Activated CD4-positive, alpha-beta T cell treated with anti-CD3 and anti-CD28 coated beads, Interleukin-2, Interleukin-6, amounts not matched to agents 100 ng/mL and 50 ng/mL, durations not matched to agents 16 hours and 8 hours (primary cell): ENCODE measurements around the gene ABCC10.
A peak's percentile ranks its signal among the peaks of the same experiment; 100 is the strongest.
"Not testable (repeated sequence)": the region's sequence is repeated elsewhere in the genome, so short reads cannot be mapped to it uniquely, and the experiment has no call there.

Experiments used
- DNase-seq: peaks from one replicate; pipeline ENCODE4 v3.0.0-alpha.2; 2020

ABCC10 gene

GRCh38 chr6:43427406-43428111 lies at the start of gene ABCC10:
TSS of gene ABCC10 (plus strand) at chr6:43427541. CDS start at chr6:43427979, 438 bp downstream.
- DNase-seq = peak; percentile 96

GRCh38 chr6:43377710-43378229 lies 49.6 kb upstream of the ABCC10 start:
- no peak for DNase-seq

- no peak for DNase-seq
These were observed 48.7 kb upstream of the ABCC10 start for GRCh38 chr6:43378631-43379030.

GRCh38 chr6:43380858-43381257 lies 46.5 kb upstream of the ABCC10 start:
- not testable (repeated sequence) for DNase-seq

GRCh38 chr6:43383021-43383667 lies 44.2 kb upstream of the ABCC10 start:
- peak; percentile 18 for DNase-seq

GRCh38 chr6:43386492-43386891 lies 40.8 kb upstream of the ABCC10 start:
- no peak for DNase-seq

GRCh38 chr6:43389730-43390295 lies 37.5 kb upstream of the ABCC10 start:
- no peak for DNase-seq

- not testable (repeated sequence) for DNase-seq
These were observed 36.4 kb upstream of the ABCC10 start for GRCh38 chr6:43390753-43391439.

- DNase-seq = peak; percentile 56
These were observed 35.8 kb upstream of the ABCC10 start for GRCh38 chr6:43391440-43392031.

- not testable (repeated sequence) for DNase-seq
These were observed 34.2 kb upstream of the ABCC10 start for GRCh38 chr6:43393133-43393532.

- DNase-seq = no peak
These were observed 33.7 kb upstream of the ABCC10 start for GRCh38 chr6:43393602-43394001.

- DNase-seq = no peak
These were observed 32.4 kb upstream of the ABCC10 start for GRCh38 chr6:43394982-43395381.

- DNase-seq = no peak
These were observed 31.6 kb upstream of the ABCC10 start for GRCh38 chr6:43395776-43396175.

- DNase-seq = no peak
These were observed 30.8 kb upstream of the ABCC10 start for GRCh38 chr6:43396408-43397149.

- DNase-seq = no peak
These were observed 27.3 kb upstream of the ABCC10 start for GRCh38 chr6:43399932-43400487.

GRCh38 chr6:43401730-43402129 lies 25.6 kb upstream of the ABCC10 start:
- DNase-seq = no peak

GRCh38 chr6:43402820-43403219 lies 24.5 kb upstream of the ABCC10 start:
- DNase-seq = no peak

- DNase-seq = no peak
These were observed 22.0 kb upstream of the ABCC10 start for GRCh38 chr6:43405354-43405753.

GRCh38 chr6:43407296-43407695 lies 20.0 kb upstream of the ABCC10 start:
- no peak for DNase-seq

- DNase-seq = no peak
These were observed 19.1 kb upstream of the ABCC10 start for GRCh38 chr6:43408259-43408658.

GRCh38 chr6:43410776-43411175 lies 16.6 kb upstream of the ABCC10 start:
- DNase-seq = not testable (repeated sequence)

GRCh38 chr6:43412541-43412940 lies 14.8 kb upstream of the ABCC10 start:
- DNase-seq = no peak
